GM23338 (cell line): Measurements from ENCODE around the gene HECTD3. TPM values are rescaled to one million over a fixed set of nuclear protein-coding genes. Genes with fewer than 3 reads are reported as not detected.

Experiments used
- ATAC-seq: fragments of 200-7000 bp; cut with Tn5 transposase; 3 replicates; pipeline ENCODE4 v1.9.1; 2020
- DNase-seq: peaks from one replicate; pipeline ENCODE4 v3.0.0-alpha.2; 2015; ENCODE audit warnings: low spot score
- H2AFZ ChIP-seq: fragments of 200-600 bp; sonication (generic); 2 replicates; pipeline ENCODE4 v1.8.0; 2016; ENCODE audit warnings: antibody characterized with exemption, mild to moderate bottlenecking, moderate library complexity
- H3F3A ChIP-seq: fragments of 200-600 bp; sonication (generic); replicated peaks from 2 replicates; pipeline ENCODE4 v1.8.0; 2017; ENCODE audit warnings: antibody characterized with exemption, mixed run types, low read depth
- H3K27ac ChIP-seq: fragments of 200-600 bp; sonication (generic); 2 replicates; pipeline ENCODE4 v1.6.1; 2016; ENCODE audit warnings: low read depth
- H3K27me3 ChIP-seq: fragments of 200-600 bp; sonication (generic); 2 replicates; pipeline ENCODE4 v1.8.0; 2016; ENCODE audit warnings: mild to moderate bottlenecking, mixed run types, moderate library complexity; ENCODE audit not compliant: insufficient read depth
- H3K36me3 ChIP-seq: fragments of 200-600 bp; sonication (generic); 2 replicates; pipeline ENCODE4 v1.8.0; 2016; ENCODE audit warnings: mild to moderate bottlenecking; ENCODE audit not compliant: insufficient read depth
- H3K4me1 ChIP-seq: fragments of 200-600 bp; sonication (generic); 2 replicates; pipeline ENCODE4 v1.8.0; 2016; ENCODE audit warnings: mild to moderate bottlenecking, moderate library complexity; ENCODE audit not compliant: insufficient read depth
- H3K4me2 ChIP-seq: fragments of 200-600 bp; sonication (generic); 2 replicates; pipeline ENCODE4 v1.7.1; 2017; ENCODE audit warnings: mixed run types
- H3K4me3 ChIP-seq: fragments of 200-600 bp; sonication (generic); 2 replicates; pipeline ENCODE4 v1.6.1; 2016; ENCODE audit warnings: mixed run types
- H3K79me2 ChIP-seq: fragments of 200-600 bp; sonication (generic); replicated peaks from 2 replicates; pipeline ENCODE4 v1.8.0; 2017; ENCODE audit warnings: mild to moderate bottlenecking; ENCODE audit not compliant: insufficient read depth
- H3K9me2 ChIP-seq: fragments of 200-600 bp; sonication (generic); 2 replicates; pipeline ENCODE4 v1.8.0; 2017; ENCODE audit not compliant: insufficient read depth
- H4K20me1 ChIP-seq: fragments of 200-600 bp; sonication (generic); replicated peaks from 2 replicates; pipeline ENCODE4 v1.8.0; 2017; ENCODE audit warnings: mild to moderate bottlenecking; ENCODE audit not compliant: insufficient read depth
- H3K27ac Mint-ChIP-seq: 2 replicates; pipeline ENCODE4 v1.8.0; 2020; ENCODE audit warnings: inconsistent platforms, mild to moderate bottlenecking, moderate library complexity, mixed read lengths
- H3K27me3 Mint-ChIP-seq: 3 replicates; pipeline ENCODE4 v1.8.0; 2022; ENCODE audit warnings: low read depth, mild to moderate bottlenecking, moderate library complexity, mixed read lengths, inconsistent platforms; ENCODE audit not compliant: insufficient read depth, poor library complexity
- H3K36me3 Mint-ChIP-seq: 3 replicates; pipeline ENCODE4 v1.8.0; 2021; ENCODE audit warnings: low read depth, mild to moderate bottlenecking, inconsistent platforms, moderate library complexity, mixed read lengths
- H3K4me1 Mint-ChIP-seq: 3 replicates; pipeline ENCODE4 v1.8.0; 2020; ENCODE audit warnings: mild to moderate bottlenecking, inconsistent platforms, mixed read lengths
- H3K4me3 Mint-ChIP-seq: 3 replicates; pipeline ENCODE4 v1.8.0; 2021; ENCODE audit warnings: moderate library complexity, mild to moderate bottlenecking, inconsistent platforms, mixed read lengths
- H3K9me3 Mint-ChIP-seq: 3 replicates; pipeline ENCODE4 v1.8.0; 2020; ENCODE audit warnings: moderate library complexity, mild to moderate bottlenecking, inconsistent platforms, mixed read lengths
- CREB1 ChIP-seq: fragments of 250-450 bp; sonication (Bioruptor Pico); IDR thresholded peaks from 2 replicates; pipeline ENCODE4 v1.5.0; 2020; ENCODE audit warnings: low read depth, mild to moderate bottlenecking, moderate library complexity
- EZH2 ChIP-seq: fragments of 200-600 bp; sonication (generic); IDR thresholded peaks from one replicate; pipeline ENCODE4 v1.8.0; 2017; ENCODE audit warnings: antibody characterized with exemption, mild to moderate bottlenecking, low read depth; ENCODE audit not compliant: unreplicated experiment
- EZH2phosphoT487 ChIP-seq: fragments of 200-600 bp; sonication (generic); IDR thresholded peaks from one replicate; pipeline ENCODE4 v1.8.1; 2018; ENCODE audit warnings: antibody characterized with exemption; ENCODE audit not compliant: unreplicated experiment
- JUNB ChIP-seq: IDR thresholded peaks from one replicate; pipeline ENCODE4 v1.6.1; 2016; ENCODE audit warnings: antibody characterized with exemption; ENCODE audit not compliant: unreplicated experiment
- NANOG ChIP-seq: IDR thresholded peaks from 2 replicates; pipeline ENCODE4 v1.6.1; 2016; ENCODE audit warnings: antibody characterized with exemption, borderline replicate concordance
- POLR2AphosphoS5 ChIP-seq: IDR thresholded peaks from 2 replicates; pipeline ENCODE4 v1.6.1; 2016; ENCODE audit warnings: antibody characterized with exemption, low read depth
- REST ChIP-seq: IDR thresholded peaks from one replicate; pipeline ENCODE4 v1.6.1; 2018; ENCODE audit warnings: antibody characterized with exemption; ENCODE audit not compliant: unreplicated experiment
- STAT1 ChIP-seq: IDR thresholded peaks from one replicate; pipeline ENCODE4 v1.6.1; 2016; ENCODE audit warnings: antibody characterized with exemption; ENCODE audit not compliant: unreplicated experiment
- ZNF114 ChIP-seq: fragments of 250-450 bp; sonication (Bioruptor Pico); IDR thresholded peaks from 2 replicates; pipeline ENCODE4 v1.5.0; 2020; ENCODE audit warnings: mild to moderate bottlenecking, moderate library complexity
- ZNF331 ChIP-seq: fragments of 250-450 bp; sonication (Bioruptor Pico); IDR thresholded peaks from 2 replicates; pipeline ENCODE4 v1.5.0; 2020; ENCODE audit warnings: low read depth, mild to moderate bottlenecking, moderate library complexity
- polyA plus RNA-seq: library from polyadenylated mRNA; unstranded; fragments of >200 nt; fragmentation: Nextera tagmentation; extraction: Ambion mirVana; gene quantifications from 2 replicates; pipeline ENCODE4 v1.2.1, GENCODE V29; 2016
- total RNA-seq: library from RNA; depleted of rRNA; stranded (reverse); fragments of >200 nt; shearing (Covaris generic); gene quantifications from 2 replicates; pipeline ENCODE4 v1.2.3, GENCODE V29; 2014
- TF ChIP-seq, protein P1 (sequence below): IDR thresholded peaks from 2 replicates; pipeline ENCODE4 v1.6.1; 2016; ENCODE audit warnings: antibody characterized with exemption
- TF ChIP-seq, protein P2 (sequence below): fragments of 250-450 bp; sonication (Bioruptor Pico); IDR thresholded peaks from 2 replicates; pipeline ENCODE4 v1.5.0; 2020; ENCODE audit warnings: mild to moderate bottlenecking, moderate library complexity
- TF ChIP-seq, protein P3 (sequence below), 2 experiments: fragments of 200-600 bp in 1 of 2; sonication (generic) in 1 of 2; conservative IDR thresholded peaks; 2 replicates each; pipeline versions ENCODE4 v1.5.1 to v1.6.1; 2016 to 2017; ENCODE audit warnings: antibody characterized with exemption in 2 of 2, low read depth in 2 of 2, mild to moderate bottlenecking in 2 of 2, moderate library complexity in 1 of 2

The HECTD3 gene
- total and polyA plus RNA-seq, 2 experiments from 2014 or later: 13.1 to 31.4 TPM

DNA sequence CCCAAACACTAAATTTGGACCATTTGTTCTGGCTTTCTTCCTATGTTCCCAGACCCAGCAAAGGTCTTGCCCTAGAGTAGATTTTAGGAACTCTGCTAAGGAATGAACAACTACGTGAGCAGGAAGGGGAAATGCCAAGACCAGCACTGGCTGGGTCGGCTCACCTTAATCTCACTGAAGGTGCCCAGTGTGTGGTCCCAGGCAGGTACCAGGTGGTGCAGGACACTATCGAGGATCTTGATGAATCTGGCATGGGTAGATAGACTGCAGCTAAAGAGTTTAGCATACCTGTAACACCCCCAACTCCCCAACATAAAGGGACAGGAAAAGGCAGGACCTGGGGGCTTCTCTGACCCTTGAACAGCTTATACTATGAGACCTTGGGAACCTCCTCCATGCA lies 3.0 kb downstream of the HECTD3 start:
- H3K4me1 ChIP-seq: peaks cover 10% of the 10 kb centered on the region
- H3K4me3 Mint-ChIP-seq: no peak overlapping the region
- H3K9me2 ChIP-seq: no peaks in the 10 kb centered on the region
- TF ChIP-seq ZNF331 (CRISPR knock-in tag): no peak
- TF ChIP-seq, protein P1, sequence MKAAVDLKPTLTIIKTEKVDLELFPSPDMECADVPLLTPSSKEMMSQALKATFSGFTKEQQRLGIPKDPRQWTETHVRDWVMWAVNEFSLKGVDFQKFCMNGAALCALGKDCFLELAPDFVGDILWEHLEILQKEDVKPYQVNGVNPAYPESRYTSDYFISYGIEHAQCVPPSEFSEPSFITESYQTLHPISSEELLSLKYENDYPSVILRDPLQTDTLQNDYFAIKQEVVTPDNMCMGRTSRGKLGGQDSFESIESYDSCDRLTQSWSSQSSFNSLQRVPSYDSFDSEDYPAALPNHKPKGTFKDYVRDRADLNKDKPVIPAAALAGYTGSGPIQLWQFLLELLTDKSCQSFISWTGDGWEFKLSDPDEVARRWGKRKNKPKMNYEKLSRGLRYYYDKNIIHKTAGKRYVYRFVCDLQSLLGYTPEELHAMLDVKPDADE: no peak
- no peak for TF ChIP-seq POLR2AphosphoS5
- no peak for TF ChIP-seq CREB1 (CRISPR knock-in tag)
- TF ChIP-seq EZH2phosphoT487: no peak
- TF ChIP-seq REST: no peak
- TF ChIP-seq, protein P2, sequence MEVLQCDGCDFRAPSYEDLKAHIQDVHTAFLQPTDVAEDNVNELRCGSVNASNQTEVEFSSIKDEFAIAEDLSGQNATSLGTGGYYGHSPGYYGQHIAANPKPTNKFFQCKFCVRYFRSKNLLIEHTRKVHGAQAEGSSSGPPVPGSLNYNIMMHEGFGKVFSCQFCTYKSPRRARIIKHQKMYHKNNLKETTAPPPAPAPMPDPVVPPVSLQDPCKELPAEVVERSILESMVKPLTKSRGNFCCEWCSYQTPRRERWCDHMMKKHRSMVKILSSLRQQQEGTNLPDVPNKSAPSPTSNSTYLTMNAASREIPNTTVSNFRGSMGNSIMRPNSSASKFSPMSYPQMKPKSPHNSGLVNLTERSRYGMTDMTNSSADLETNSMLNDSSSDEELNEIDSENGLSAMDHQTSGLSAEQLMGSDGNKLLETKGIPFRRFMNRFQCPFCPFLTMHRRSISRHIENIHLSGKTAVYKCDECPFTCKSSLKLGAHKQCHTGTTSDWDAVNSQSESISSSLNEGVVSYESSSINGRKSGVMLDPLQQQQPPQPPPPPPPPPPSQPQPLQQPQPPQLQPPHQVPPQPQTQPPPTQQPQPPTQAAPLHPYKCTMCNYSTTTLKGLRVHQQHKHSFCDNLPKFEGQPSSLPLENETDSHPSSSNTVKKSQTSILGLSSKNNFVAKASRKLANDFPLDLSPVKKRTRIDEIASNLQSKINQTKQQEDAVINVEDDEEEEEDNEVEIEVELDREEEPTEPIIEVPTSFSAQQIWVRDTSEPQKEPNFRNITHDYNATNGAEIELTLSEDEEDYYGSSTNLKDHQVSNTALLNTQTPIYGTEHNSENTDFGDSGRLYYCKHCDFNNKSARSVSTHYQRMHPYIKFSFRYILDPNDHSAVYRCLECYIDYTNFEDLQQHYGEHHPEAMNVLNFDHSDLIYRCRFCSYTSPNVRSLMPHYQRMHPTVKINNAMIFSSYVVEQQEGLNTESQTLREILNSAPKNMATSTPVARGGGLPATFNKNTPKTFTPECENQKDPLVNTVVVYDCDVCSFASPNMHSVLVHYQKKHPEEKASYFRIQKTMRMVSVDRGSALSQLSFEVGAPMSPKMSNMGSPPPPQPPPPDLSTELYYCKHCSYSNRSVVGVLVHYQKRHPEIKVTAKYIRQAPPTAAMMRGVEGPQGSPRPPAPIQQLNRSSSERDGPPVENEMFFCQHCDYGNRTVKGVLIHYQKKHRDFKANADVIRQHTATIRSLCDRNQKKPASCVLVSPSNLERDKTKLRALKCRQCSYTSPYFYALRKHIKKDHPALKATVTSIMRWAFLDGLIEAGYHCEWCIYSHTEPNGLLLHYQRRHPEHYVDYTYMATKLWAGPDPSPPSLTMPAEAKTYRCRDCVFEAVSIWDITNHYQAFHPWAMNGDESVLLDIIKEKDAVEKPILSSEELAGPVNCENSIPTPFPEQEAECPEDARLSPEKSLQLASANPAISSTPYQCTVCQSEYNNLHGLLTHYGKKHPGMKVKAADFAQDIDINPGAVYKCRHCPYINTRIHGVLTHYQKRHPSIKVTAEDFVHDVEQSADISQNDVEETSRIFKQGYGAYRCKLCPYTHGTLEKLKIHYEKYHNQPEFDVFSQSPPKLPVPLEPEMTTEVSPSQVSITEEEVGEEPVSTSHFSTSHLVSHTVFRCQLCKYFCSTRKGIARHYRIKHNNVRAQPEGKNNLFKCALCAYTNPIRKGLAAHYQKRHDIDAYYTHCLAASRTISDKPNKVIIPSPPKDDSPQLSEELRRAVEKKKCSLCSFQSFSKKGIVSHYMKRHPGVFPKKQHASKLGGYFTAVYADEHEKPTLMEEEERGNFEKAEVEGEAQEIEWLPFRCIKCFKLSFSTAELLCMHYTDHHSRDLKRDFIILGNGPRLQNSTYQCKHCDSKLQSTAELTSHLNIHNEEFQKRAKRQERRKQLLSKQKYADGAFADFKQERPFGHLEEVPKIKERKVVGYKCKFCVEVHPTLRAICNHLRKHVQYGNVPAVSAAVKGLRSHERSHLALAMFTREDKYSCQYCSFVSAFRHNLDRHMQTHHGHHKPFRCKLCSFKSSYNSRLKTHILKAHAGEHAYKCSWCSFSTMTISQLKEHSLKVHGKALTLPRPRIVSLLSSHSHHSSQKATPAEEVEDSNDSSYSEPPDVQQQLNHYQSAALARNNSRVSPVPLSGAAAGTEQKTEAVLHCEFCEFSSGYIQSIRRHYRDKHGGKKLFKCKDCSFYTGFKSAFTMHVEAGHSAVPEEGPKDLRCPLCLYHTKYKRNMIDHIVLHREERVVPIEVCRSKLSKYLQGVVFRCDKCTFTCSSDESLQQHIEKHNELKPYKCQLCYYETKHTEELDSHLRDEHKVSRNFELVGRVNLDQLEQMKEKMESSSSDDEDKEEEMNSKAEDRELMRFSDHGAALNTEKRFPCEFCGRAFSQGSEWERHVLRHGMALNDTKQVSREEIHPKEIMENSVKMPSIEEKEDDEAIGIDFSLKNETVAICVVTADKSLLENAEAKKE: no peak
- TF ChIP-seq, protein P3, sequence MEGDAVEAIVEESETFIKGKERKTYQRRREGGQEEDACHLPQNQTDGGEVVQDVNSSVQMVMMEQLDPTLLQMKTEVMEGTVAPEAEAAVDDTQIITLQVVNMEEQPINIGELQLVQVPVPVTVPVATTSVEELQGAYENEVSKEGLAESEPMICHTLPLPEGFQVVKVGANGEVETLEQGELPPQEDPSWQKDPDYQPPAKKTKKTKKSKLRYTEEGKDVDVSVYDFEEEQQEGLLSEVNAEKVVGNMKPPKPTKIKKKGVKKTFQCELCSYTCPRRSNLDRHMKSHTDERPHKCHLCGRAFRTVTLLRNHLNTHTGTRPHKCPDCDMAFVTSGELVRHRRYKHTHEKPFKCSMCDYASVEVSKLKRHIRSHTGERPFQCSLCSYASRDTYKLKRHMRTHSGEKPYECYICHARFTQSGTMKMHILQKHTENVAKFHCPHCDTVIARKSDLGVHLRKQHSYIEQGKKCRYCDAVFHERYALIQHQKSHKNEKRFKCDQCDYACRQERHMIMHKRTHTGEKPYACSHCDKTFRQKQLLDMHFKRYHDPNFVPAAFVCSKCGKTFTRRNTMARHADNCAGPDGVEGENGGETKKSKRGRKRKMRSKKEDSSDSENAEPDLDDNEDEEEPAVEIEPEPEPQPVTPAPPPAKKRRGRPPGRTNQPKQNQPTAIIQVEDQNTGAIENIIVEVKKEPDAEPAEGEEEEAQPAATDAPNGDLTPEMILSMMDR (conservative IDR thresholded peaks at IDR 0.05; ENCODE audit: low read depth in 2 of 2): no peak
- TF ChIP-seq NANOG: no peak
- no peak for TF ChIP-seq ZNF114 (CRISPR knock-in tag)
- no peak for TF ChIP-seq JUNB
- TF ChIP-seq STAT1: no peak
- no peak for TF ChIP-seq EZH2
- H2AFZ ChIP-seq: no peak overlapping the region
- H3K4me1 Mint-ChIP-seq: peaks cover 18% of the 10 kb centered on the region
- H3K27me3 ChIP-seq: no peaks in the 10 kb centered on the region
- H3K9me3 Mint-ChIP-seq: no peaks in the 10 kb centered on the region
- peaks cover 7% of the 10 kb centered on the region for H3K79me2 ChIP-seq
- H3F3A ChIP-seq: no peaks in the 10 kb centered on the region
- H3K36me3 Mint-ChIP-seq: peaks cover 21% of the 10 kb centered on the region
- no peak overlapping the region for H3K27ac Mint-ChIP-seq
- H3K4me3 ChIP-seq: no peak overlapping the region
- no peak overlapping the region for H3K4me2 ChIP-seq
- no peak for ATAC-seq
- DNase-seq: no peak
- H3K27ac ChIP-seq: no peak overlapping the region
- no peaks in the 10 kb centered on the region for H4K20me1 ChIP-seq
- no peaks in the 10 kb centered on the region for H3K36me3 ChIP-seq
- peaks cover 11% of the 10 kb centered on the region for H3K27me3 Mint-ChIP-seq
